Lower leg skin (tissue), 3 donors: ENCODE results near the gene SLC25A46.

ENCODE experiments used
- POLR2A ChIP-seq, 2 donors: fragments of 450-650 bp; IDR thresholded peaks; one replicate each; pipeline ENCODE4 v1.6.1; 2016 to 2017; ENCODE audit warnings: antibody characterized with exemption in 2 of 2, mild to moderate bottlenecking in 1 of 2, moderate library complexity in 1 of 2
- TF ChIP-seq, protein P1 (sequence below), 3 donors: fragments of 450-650 bp; IDR thresholded peaks; one replicate each; pipeline ENCODE4 v1.5.1; 2016; ENCODE audit warnings: antibody characterized with exemption in 3 of 3, mild to moderate bottlenecking in 3 of 3, moderate library complexity in 2 of 3

DNA sequence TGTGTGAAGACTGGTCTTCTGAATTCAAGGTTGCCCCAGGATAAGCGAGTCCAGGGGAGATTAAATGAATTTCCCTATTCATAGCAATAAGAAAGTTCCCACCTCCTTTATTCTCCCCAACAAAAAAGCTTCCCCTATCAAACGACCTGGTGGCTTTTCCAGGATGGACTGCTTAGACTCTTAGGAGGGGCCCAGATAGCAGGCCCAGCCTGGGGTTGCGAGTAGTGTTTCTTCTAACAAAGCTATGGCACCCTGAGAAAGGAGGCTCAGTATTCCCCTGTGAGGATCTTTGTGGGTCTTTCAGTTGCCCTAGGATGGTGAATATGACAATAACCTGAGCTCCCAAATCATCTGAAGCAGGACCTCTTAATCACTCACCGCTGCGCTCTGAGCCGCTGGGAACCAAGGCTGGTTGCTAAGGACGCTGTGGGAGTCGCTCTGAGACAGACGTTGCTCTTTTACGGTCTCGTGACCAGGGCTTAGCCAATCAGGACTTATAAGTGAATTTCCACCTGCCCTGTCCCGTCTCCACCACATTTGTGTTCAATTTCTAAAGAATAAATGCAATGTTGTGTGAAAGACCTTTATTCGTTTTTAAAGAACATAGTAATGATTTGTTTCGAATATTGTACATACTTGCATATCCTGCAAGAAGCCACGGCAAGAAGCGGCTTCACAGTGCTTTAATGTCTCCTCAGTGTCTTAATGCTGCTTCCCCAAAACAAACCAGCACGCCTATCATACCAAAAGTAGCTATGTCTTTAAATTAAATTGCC is 12.4 kb upstream of the SLC25A46 start, which contains the start of gene TMEM232:
- TF ChIP-seq, protein P1, sequence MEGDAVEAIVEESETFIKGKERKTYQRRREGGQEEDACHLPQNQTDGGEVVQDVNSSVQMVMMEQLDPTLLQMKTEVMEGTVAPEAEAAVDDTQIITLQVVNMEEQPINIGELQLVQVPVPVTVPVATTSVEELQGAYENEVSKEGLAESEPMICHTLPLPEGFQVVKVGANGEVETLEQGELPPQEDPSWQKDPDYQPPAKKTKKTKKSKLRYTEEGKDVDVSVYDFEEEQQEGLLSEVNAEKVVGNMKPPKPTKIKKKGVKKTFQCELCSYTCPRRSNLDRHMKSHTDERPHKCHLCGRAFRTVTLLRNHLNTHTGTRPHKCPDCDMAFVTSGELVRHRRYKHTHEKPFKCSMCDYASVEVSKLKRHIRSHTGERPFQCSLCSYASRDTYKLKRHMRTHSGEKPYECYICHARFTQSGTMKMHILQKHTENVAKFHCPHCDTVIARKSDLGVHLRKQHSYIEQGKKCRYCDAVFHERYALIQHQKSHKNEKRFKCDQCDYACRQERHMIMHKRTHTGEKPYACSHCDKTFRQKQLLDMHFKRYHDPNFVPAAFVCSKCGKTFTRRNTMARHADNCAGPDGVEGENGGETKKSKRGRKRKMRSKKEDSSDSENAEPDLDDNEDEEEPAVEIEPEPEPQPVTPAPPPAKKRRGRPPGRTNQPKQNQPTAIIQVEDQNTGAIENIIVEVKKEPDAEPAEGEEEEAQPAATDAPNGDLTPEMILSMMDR (IDR thresholded peaks at IDR 0.05), result no peak
- TF ChIP-seq POLR2A (IDR thresholded peaks at IDR 0.05), result no peak
